Epidermal melanocyte (primary cell): ENCODE results near the gene PNPLA7.
A peak's percentile ranks its signal among the peaks of the same experiment; 100 is the strongest.

Experiments used
- DNase-seq: peaks from one replicate; pipeline ENCODE4 v3.0.0; 2011; ENCODE audit warnings: low spot score; ENCODE audit not compliant: insufficient read length

PNPLA7 gene

GRCh38 chr9:137462396-137462985 is 87.7 kb downstream of the PNPLA7 start:
- DNase-seq: no peak

GRCh38 chr9:137461663-137462395 is 88.4 kb downstream of the PNPLA7 start:
- no peak for DNase-seq

GRCh38 chr9:137461316-137461662 is 88.9 kb downstream of the PNPLA7 start:
- DNase-seq: no peak

GRCh38 chr9:137460363-137461315 is 89.6 kb downstream of the PNPLA7 start:
- DNase-seq: no peak

GRCh38 chr9:137459601-137460362 is 90.4 kb downstream of the PNPLA7 start:
- no peak for DNase-seq

- DNase-seq: peak; percentile 100
These were observed 91.0 kb downstream of the PNPLA7 start, which contains the start of gene NSMF for GRCh38 chr9:137459152-137459600. Gene NSMF, minus strand, starts transcription at chr9:137459334. Its CDS starts 232 bp downstream, at chr9:137459102.

- DNase-seq: no peak
These were observed 91.7 kb downstream of the PNPLA7 start for GRCh38 chr9:137458194-137459151.

- no peak for DNase-seq
These were observed 92.6 kb downstream of the PNPLA7 start for GRCh38 chr9:137457406-137458193.

- DNase-seq: no peak
These were observed 93.3 kb downstream of the PNPLA7 start for GRCh38 chr9:137456864-137457405.

GRCh38 chr9:137456061-137456863 is 93.9 kb downstream of the PNPLA7 start:
- DNase-seq: no peak

GRCh38 chr9:137455359-137455991 is 94.7 kb downstream of the PNPLA7 start:
- no peak for DNase-seq

GRCh38 chr9:137454597-137455358 is 95.4 kb downstream of the PNPLA7 start:
- DNase-seq: no peak

GRCh38 chr9:137454145-137454596 is 96.0 kb downstream of the PNPLA7 start:
- no peak for DNase-seq

GRCh38 chr9:137453643-137454081 is 96.5 kb downstream of the PNPLA7 start:
- peak; percentile 86 for DNase-seq

- DNase-seq: no peak
These were observed 97.2 kb downstream of the PNPLA7 start for GRCh38 chr9:137452761-137453642.
